22Rv1 (cell line): ENCODE data around the gene MAP2K3.

Source experiments
- H3K27ac ChIP-seq: fragments of 450-650 bp; 2 replicates; pipeline ENCODE4 v1.5.1; 2017
- CTCF ChIP-seq: fragments of 450-650 bp; IDR thresholded peaks from 2 replicates; pipeline ENCODE4 v1.5.1; 2017; ENCODE audit warnings: mild to moderate bottlenecking
- ZFX ChIP-seq: fragments of 450-650 bp; IDR thresholded peaks from 2 replicates; pipeline ENCODE4 v1.6.1; 2017; ENCODE audit warnings: antibody characterized with exemption, borderline replicate concordance

The MAP2K3 gene

DNA sequence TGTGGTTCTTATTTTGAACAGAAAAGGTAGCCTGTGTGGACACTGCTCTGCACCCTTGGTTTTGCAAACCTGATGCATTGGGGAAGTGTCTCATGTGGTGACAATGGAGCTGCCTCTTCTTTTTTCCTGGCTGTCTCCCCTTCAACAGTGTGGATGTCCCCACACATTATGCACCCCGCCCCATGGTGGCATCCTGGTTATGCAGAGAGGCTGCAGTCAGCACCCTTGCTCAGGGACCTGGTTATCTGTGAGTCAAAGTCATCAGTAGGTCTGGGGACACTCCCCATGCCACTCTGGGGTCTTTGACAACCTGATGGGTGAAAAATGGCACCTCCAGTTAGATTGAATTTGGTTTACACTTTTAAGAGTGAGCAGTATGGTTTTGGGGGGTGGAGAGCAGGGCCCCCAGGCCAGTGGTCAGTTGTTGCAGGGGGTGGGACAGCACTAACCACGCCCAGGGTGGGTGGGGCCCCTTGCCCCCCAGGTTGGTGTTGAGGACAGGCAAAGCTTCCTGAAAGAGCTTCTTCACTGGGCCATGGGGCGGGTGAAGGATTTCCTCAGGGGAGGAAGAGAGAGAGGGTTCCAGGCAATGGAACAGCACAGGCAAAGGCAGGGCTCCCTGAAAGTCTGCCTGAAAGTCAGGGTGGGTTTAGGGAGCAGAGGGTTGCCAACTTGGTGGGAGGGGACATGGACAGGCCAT lies 67.0 kb downstream of the MAP2K3 start:
- TF ChIP-seq CTCF, result no peak
- no peak for TF ChIP-seq ZFX

GRCh38 chr17:21352221-21352980 lies 67.9 kb downstream of the MAP2K3 start:
- TF ChIP-seq CTCF (no peak), ZFX (no peak)
- H3K27ac ChIP-seq, result no peak overlapping the region

More for the DNA sequence above, 67.0 kb downstream of the MAP2K3 start:
- no peak overlapping the region for H3K27ac ChIP-seq

DNA sequence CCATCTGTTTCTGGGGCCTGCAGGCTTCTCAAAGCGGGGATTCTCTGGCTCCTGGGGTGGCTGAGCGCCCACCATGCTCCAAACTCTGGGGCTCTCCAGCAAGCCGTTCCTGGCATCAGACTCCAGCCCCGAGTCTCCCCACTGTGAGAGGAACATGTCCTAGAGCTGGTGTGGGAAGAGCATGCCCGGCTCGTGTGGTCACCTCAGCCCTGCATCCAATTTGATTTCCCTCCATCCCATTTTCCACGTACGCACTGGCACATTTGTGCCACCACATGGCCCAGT lies 68.4 kb downstream of the MAP2K3 start:
- H3K27ac ChIP-seq, result no peak overlapping the region
- TF ChIP-seq ZFX (no peak), CTCF (no peak)

DNA sequence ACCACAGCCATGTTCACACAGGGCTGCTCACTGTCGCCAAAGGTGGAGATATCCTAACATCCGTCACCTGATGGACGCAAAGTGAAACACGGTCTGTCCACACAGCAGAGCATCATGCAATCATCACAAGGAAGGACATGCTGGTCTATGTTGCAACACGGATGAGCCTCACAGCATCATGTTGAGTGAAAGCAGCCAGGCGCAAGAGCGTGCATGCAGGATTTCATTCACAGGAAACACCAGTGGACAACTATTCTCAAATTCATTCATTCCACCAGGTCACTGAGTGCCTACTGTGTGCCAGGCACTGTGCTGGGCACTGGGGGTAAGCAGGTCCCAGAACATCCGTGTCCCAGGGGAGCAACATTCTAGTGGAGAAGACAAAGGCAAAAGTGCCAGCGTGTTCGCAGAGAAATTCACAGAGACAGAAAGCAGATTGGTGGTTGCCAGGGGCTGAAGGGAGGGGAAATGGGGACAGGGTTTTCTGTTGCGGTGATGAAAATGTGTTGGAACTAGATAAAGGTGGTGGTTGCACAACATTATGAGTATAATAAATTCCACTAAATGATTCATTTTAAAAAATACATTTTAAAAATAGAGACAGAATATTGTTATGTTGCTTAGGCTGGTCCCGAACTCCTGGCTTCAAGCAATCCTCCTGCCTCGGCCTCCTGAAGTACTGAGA lies 69.0 kb downstream of the MAP2K3 start:
- H3K27ac ChIP-seq, result no peak overlapping the region
- TF ChIP-seq ZFX (no peak), CTCF (no peak)

DNA sequence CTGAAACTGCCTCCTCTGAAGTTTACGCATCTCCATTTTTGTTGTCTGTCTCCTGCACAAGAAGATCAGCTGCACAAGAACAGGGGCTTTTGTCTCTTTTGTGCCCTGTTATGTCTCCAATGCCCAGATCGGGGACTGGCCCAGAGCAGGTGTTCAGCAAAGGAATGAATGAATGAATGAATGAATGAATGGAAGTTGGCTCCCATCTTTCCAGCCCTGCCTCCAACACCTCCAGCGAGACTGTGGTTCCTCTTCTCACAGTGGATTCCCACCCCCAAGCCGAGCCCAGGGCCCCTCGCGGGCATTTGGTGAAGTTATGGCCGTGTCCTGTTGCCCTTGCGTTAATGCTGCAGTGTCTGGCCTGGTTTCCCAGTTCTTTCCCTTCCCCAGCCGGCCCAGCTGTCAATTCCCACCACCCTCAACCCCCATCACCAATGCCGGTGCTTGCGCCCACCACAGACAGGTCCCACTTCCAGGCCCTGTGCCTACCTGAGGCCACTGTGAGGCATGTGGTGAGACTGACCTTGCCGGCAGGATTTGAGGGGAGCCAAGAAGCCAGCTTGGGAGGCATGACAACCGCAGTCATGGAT lies 70.4 kb downstream of the MAP2K3 start:
- no peak for TF ChIP-seq CTCF
- TF ChIP-seq ZFX, result no peak
- H3K27ac ChIP-seq, result no peak overlapping the region

GRCh38 chr17:21355586-21355985 lies 71.1 kb downstream of the MAP2K3 start:
- H3K27ac ChIP-seq, result no peak overlapping the region
- TF ChIP-seq ZFX (no peak), CTCF (no peak)
